K562 (cell line): Measurements from ENCODE around the gene PHC3. TPM values are rescaled to one million over a fixed set of nuclear protein-coding genes. Genes with fewer than 3 reads are reported as not detected.
A peak's percentile ranks its signal among the peaks of the same experiment; 100 is the strongest.

Source experiments
- ARID4B ChIP-seq: sonication (generic); formaldehyde crosslinking; IDR thresholded peaks from 2 replicates; pipeline ENCODE4 v1.8.0; 2022; ENCODE audit warnings: mild to moderate bottlenecking, missing genetic modification reagents
- ETV5 ChIP-seq: sonication (generic); formaldehyde crosslinking; IDR thresholded peaks from 2 replicates; pipeline ENCODE4 v1.4.0; 2020; ENCODE audit warnings: low read depth, mild to moderate bottlenecking, missing genetic modification reagents
- HDAC1 ChIP-seq, 2 experiments: fragments of 450-650 bp; IDR thresholded peaks; 2 replicates each; pipeline ENCODE4 v1.6.1; 2016 to 2017; ENCODE audit warnings: inconsistent platforms in 1 of 2, mild to moderate bottlenecking in 1 of 2, moderate library complexity in 1 of 2
- LEF1 ChIP-seq: fragments of 450-650 bp; IDR thresholded peaks from 2 replicates; pipeline ENCODE4 v1.6.1; 2016; ENCODE audit warnings: mild to moderate bottlenecking
- MLLT1 ChIP-seq, 2 experiments: fragments of 450-650 bp; IDR thresholded peaks; 2 replicates each; pipeline ENCODE4 v1.6.1; 2016
- MTA2 ChIP-seq: fragments of 450-650 bp; IDR thresholded peaks from 2 replicates; pipeline ENCODE4 v1.6.1; 2016; ENCODE audit warnings: low read depth
- PCBP1 ChIP-seq: fragments of 200-400 bp; formaldehyde crosslinking; IDR thresholded peaks from 2 replicates; pipeline ENCODE4 v1.6.1; 2018; ENCODE audit warnings: mild to moderate bottlenecking, low read depth, low read length; ENCODE audit not compliant: poor library complexity, severe bottlenecking
- PKNOX1 ChIP-seq: fragments of 450-650 bp; IDR thresholded peaks from 2 replicates; pipeline ENCODE4 v1.6.1; 2016
- PRDM10 ChIP-seq: fragments of 450-650 bp; IDR thresholded peaks from 2 replicates; pipeline ENCODE4 v1.6.1; 2018; ENCODE audit not compliant: partially characterized antibody
- SAP30 ChIP-seq: fragments of 200-600 bp; sonication (generic); IDR thresholded peaks from 2 replicates; pipeline ENCODE4 v1.6.1; 2012; ENCODE audit warnings: borderline replicate concordance, low read depth, mild to moderate bottlenecking, moderate library complexity, low read length, control low read depth, inconsistent platforms; ENCODE audit not compliant: insufficient read depth, poor library complexity, severe bottlenecking
- SMAD3 ChIP-seq: fragments of 450-650 bp; formaldehyde crosslinking; conservative IDR thresholded peaks from 2 replicates; pipeline ENCODE4 v1.4.0; 2020; ENCODE audit warnings: mild to moderate bottlenecking
- SRSF7 ChIP-seq: fragments of 200-400 bp; formaldehyde crosslinking; optimal IDR thresholded peaks from 2 replicates; pipeline ENCODE3; 2017; ENCODE audit warnings: mild to moderate bottlenecking, low read depth, low read length
- TARDBP ChIP-seq: fragments of 450-650 bp; IDR thresholded peaks from 2 replicates; pipeline ENCODE4 v1.6.1; 2016
- THRA ChIP-seq: fragments of 450-650 bp; IDR thresholded peaks from 2 replicates; pipeline ENCODE4 v1.6.1; 2017; ENCODE audit warnings: mild to moderate bottlenecking, moderate library complexity
- ZBED1 ChIP-seq: IDR thresholded peaks from 2 replicates; pipeline ENCODE4 v1.6.1; 2014
- ZNF140 ChIP-seq: fragments of 250-450 bp; sonication (Bioruptor Pico); IDR thresholded peaks from 2 replicates; pipeline ENCODE4 v1.8.0; 2021; ENCODE audit warnings: moderate library complexity, mild to moderate bottlenecking, inconsistent platforms
- ZNF431 ChIP-seq: sonication (generic); formaldehyde crosslinking; IDR thresholded peaks from 2 replicates; pipeline ENCODE4 v1.8.0; 2022; ENCODE audit warnings: mild to moderate bottlenecking, missing genetic modification reagents
- polyA plus RNA-seq, 8 experiments: library from polyadenylated mRNA; depleted of rRNA in 4 of 8; stranded (reverse) in 5 of 8; unstranded in 3 of 8; fragments of >200 nt; fragmentation: Nextera tagmentation in 2 of 8; fragmentation: Illumina TruSeq in 1 of 8; extraction: Ambion mirVana in 2 of 8; extraction: Trizol in 1 of 8; gene quantifications; 2 replicates each; pipeline versions ENCODE4 v1.2.1 to v1.2.3, GENCODE V29; 2011 to 2014; ENCODE audit warnings: inconsistent platforms in 1 of 8, missing spikeins in 1 of 8
- total RNA-seq, 7 experiments: library from RNA; depleted of rRNA in 6 of 7; stranded (reverse); fragments of >200 nt in 6 of 7; fragmentation: Illumina TruSeq in 2 of 7; extraction: Trizol in 2 of 7; gene quantifications; 2 replicates each; pipeline versions ENCODE4 v1.2.1 to v1.2.3, GENCODE V29; 2011 to 2021; ENCODE audit warnings: low replicate concordance in 1 of 7

Gene PHC3
- total and polyA plus RNA-seq, 9 of the 15 experiments (the other 6 are each of a cell fraction or from before 2014, with no cell fraction given) = 3.1 to 21.6 (median 10.5) TPM

- TF ChIP-seq MLLT1 (IDR thresholded peaks at IDR 0.05) = no peak
- TF ChIP-seq PRDM10 = no peak
- TF ChIP-seq THRA = no peak
- TF ChIP-seq SAP30 = no peak
- peak; percentile 77 for TF ChIP-seq LEF1
- no peak for TF ChIP-seq ZNF431 (CRISPR knock-in tag)
- TF ChIP-seq HDAC1 (IDR thresholded peaks at IDR 0.05) = 0 out of 4 replicates have a peak, but pooled peaks of 1 of the 2 experiments have one; percentile 42
- TF ChIP-seq ZNF140 (CRISPR knock-in tag) = no peak
- TF ChIP-seq TARDBP = no peak
- TF ChIP-seq ZBED1 = no peak
- TF ChIP-seq SRSF7 = no peak
- no peak for TF ChIP-seq PCBP1
- no peak for TF ChIP-seq ARID4B (CRISPR knock-in tag)
- TF ChIP-seq SMAD3 (CRISPR knock-in tag) = no peak
- TF ChIP-seq PKNOX1 = peak; percentile 55
- TF ChIP-seq ETV5 (CRISPR knock-in tag) = no peak
- TF ChIP-seq MTA2 = no peak
These were observed 26.9 kb downstream of the PHC3 start (continued) for GRCh38 chr3:170154569-170155143.
